H1 (cell line): Measurements from ENCODE around the gene SAMM50. TPM values are rescaled to one million over a fixed set of nuclear protein-coding genes. Genes with fewer than 3 reads are reported as not detected.
A peak's percentile ranks its signal among the peaks of the same experiment; 100 is the strongest.

Experiments
- SIRT6 ChIP-seq: IDR thresholded peaks from one replicate; pipeline ENCODE4 v1.7.1; 2012; ENCODE audit warnings: low read length, inconsistent platforms
- TBP ChIP-seq: IDR thresholded peaks from 2 replicates; pipeline ENCODE4 v1.6.1; 2011; ENCODE audit warnings: low read depth, low read length, improper control_type of control experiment
- polyA plus RNA-seq, 7 experiments: library from polyadenylated mRNA; depleted of rRNA in 3 of 7; stranded (reverse) in 5 of 7; unstranded in 2 of 7; fragments of >200 nt in 5 of 7; fragments of 200-250 nt in 2 of 7; gene quantifications; 1 replicate in 5 of 7; 2 replicates in 1 of 7; 4 replicates in 1 of 7; pipeline versions ENCODE4 v1.2.1 to v1.2.3, GENCODE V29; 2011 to 2013; ENCODE audit warnings: missing spikeins in 2 of 7, mixed read lengths in 2 of 7
- total RNA-seq: library from RNA; stranded (reverse); fragmentation: NEBNext Ultra II Directional; extraction: Animal tissue kit (Norgen Biotek cat#: 25700); gene quantifications from 2 replicates; pipeline ENCODE4 v1.2.1, GENCODE V29; 2021
- TF ChIP-seq, protein P1 (sequence below), 3 experiments: IDR thresholded peaks; 1 replicate in 2 of 3; 2 replicates in 1 of 3; pipeline versions ENCODE4 v1.5.1 to v1.6.1; 2011; ENCODE audit warnings: low read length in 3 of 3, mild to moderate bottlenecking in 3 of 3, inconsistent platforms in 2 of 3, low read depth in 1 of 3, moderate library complexity in 1 of 3; ENCODE audit not compliant: insufficient read depth in 1 of 3; ENCODE audit errors: control extremely low read depth in 1 of 3
- TF ChIP-seq, protein P2 (sequence below): IDR thresholded peaks from 2 replicates; pipeline ENCODE4 v1.6.1; 2011; ENCODE audit warnings: low read length, improper control_type of control experiment
- TF ChIP-seq, protein P3 (sequence below): fragments of 300-600 bp; sonication (generic); IDR thresholded peaks from 2 replicates; pipeline ENCODE4 v1.7.1; 2012; ENCODE audit warnings: low read length, moderate library complexity, mild to moderate bottlenecking, inconsistent platforms; ENCODE audit not compliant: insufficient replicate concordance

SAMM50 gene
- total and polyA plus RNA-seq, 2 of the 8 experiments (the other 6 are each of a cell fraction or from before 2014, with no cell fraction given): 45.4 to 70.3 TPM

DNA sequence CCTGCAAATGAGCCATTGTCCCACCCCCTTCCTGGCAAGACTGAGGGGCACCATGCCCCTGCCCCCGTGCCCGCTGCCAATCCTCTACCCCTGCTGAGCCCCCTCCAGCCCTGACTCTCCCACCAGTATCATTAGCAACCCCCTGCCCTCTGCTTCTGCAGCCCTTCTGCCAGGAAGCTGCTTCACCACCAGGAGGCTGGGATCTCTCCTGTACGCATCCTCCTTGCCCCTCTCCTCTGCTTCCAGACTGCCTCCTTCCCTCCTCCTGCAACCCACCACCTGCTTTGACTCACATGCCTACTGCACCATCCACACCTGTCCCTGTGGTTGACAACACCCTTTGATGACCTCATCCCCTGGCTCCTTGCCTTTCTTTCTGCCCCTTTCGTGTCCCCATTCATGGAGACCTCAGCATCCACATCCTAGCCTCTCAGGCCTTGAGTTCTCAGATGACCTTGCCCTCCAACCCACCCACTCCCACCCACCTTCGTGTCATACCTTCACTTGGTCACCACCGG, 45.0 kb upstream of the SAMM50 start (continued):
- TF ChIP-seq, protein P1, sequence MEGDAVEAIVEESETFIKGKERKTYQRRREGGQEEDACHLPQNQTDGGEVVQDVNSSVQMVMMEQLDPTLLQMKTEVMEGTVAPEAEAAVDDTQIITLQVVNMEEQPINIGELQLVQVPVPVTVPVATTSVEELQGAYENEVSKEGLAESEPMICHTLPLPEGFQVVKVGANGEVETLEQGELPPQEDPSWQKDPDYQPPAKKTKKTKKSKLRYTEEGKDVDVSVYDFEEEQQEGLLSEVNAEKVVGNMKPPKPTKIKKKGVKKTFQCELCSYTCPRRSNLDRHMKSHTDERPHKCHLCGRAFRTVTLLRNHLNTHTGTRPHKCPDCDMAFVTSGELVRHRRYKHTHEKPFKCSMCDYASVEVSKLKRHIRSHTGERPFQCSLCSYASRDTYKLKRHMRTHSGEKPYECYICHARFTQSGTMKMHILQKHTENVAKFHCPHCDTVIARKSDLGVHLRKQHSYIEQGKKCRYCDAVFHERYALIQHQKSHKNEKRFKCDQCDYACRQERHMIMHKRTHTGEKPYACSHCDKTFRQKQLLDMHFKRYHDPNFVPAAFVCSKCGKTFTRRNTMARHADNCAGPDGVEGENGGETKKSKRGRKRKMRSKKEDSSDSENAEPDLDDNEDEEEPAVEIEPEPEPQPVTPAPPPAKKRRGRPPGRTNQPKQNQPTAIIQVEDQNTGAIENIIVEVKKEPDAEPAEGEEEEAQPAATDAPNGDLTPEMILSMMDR (IDR thresholded peaks at IDR 0.05; ENCODE audit: control extremely low read depth in 1 of 3, insufficient read depth in 1 of 3, low read depth in 1 of 3, low read length in 3 of 3): peak in 1 of 3 experiments; percentile 1; a peak in 1 of 4 replicates
- TF ChIP-seq, protein P2, sequence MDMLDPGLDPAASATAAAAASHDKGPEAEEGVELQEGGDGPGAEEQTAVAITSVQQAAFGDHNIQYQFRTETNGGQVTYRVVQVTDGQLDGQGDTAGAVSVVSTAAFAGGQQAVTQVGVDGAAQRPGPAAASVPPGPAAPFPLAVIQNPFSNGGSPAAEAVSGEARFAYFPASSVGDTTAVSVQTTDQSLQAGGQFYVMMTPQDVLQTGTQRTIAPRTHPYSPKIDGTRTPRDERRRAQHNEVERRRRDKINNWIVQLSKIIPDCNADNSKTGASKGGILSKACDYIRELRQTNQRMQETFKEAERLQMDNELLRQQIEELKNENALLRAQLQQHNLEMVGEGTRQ: no peak
- TF ChIP-seq, protein P3, sequence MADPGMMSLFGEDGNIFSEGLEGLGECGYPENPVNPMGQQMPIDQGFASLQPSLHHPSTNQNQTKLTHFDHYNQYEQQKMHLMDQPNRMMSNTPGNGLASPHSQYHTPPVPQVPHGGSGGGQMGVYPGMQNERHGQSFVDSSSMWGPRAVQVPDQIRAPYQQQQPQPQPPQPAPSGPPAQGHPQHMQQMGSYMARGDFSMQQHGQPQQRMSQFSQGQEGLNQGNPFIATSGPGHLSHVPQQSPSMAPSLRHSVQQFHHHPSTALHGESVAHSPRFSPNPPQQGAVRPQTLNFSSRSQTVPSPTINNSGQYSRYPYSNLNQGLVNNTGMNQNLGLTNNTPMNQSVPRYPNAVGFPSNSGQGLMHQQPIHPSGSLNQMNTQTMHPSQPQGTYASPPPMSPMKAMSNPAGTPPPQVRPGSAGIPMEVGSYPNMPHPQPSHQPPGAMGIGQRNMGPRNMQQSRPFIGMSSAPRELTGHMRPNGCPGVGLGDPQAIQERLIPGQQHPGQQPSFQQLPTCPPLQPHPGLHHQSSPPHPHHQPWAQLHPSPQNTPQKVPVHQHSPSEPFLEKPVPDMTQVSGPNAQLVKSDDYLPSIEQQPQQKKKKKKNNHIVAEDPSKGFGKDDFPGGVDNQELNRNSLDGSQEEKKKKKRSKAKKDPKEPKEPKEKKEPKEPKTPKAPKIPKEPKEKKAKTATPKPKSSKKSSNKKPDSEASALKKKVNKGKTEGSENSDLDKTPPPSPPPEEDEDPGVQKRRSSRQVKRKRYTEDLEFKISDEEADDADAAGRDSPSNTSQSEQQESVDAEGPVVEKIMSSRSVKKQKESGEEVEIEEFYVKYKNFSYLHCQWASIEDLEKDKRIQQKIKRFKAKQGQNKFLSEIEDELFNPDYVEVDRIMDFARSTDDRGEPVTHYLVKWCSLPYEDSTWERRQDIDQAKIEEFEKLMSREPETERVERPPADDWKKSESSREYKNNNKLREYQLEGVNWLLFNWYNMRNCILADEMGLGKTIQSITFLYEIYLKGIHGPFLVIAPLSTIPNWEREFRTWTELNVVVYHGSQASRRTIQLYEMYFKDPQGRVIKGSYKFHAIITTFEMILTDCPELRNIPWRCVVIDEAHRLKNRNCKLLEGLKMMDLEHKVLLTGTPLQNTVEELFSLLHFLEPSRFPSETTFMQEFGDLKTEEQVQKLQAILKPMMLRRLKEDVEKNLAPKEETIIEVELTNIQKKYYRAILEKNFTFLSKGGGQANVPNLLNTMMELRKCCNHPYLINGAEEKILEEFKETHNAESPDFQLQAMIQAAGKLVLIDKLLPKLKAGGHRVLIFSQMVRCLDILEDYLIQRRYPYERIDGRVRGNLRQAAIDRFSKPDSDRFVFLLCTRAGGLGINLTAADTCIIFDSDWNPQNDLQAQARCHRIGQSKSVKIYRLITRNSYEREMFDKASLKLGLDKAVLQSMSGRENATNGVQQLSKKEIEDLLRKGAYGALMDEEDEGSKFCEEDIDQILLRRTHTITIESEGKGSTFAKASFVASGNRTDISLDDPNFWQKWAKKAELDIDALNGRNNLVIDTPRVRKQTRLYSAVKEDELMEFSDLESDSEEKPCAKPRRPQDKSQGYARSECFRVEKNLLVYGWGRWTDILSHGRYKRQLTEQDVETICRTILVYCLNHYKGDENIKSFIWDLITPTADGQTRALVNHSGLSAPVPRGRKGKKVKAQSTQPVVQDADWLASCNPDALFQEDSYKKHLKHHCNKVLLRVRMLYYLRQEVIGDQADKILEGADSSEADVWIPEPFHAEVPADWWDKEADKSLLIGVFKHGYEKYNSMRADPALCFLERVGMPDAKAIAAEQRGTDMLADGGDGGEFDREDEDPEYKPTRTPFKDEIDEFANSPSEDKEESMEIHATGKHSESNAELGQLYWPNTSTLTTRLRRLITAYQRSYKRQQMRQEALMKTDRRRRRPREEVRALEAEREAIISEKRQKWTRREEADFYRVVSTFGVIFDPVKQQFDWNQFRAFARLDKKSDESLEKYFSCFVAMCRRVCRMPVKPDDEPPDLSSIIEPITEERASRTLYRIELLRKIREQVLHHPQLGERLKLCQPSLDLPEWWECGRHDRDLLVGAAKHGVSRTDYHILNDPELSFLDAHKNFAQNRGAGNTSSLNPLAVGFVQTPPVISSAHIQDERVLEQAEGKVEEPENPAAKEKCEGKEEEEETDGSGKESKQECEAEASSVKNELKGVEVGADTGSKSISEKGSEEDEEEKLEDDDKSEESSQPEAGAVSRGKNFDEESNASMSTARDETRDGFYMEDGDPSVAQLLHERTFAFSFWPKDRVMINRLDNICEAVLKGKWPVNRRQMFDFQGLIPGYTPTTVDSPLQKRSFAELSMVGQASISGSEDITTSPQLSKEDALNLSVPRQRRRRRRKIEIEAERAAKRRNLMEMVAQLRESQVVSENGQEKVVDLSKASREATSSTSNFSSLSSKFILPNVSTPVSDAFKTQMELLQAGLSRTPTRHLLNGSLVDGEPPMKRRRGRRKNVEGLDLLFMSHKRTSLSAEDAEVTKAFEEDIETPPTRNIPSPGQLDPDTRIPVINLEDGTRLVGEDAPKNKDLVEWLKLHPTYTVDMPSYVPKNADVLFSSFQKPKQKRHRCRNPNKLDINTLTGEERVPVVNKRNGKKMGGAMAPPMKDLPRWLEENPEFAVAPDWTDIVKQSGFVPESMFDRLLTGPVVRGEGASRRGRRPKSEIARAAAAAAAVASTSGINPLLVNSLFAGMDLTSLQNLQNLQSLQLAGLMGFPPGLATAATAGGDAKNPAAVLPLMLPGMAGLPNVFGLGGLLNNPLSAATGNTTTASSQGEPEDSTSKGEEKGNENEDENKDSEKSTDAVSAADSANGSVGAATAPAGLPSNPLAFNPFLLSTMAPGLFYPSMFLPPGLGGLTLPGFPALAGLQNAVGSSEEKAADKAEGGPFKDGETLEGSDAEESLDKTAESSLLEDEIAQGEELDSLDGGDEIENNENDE: no peak
- TF ChIP-seq SIRT6: no peak
- TF ChIP-seq TBP: no peak
